Progenitor cell of endocrine pancreas (in vitro differentiated cells): ENCODE results near the gene CTNNA1. TPM values are rescaled to one million over a fixed set of nuclear protein-coding genes. Genes with fewer than 3 reads are reported as not detected.

Experiments used
- DNase-seq: peaks from one replicate; pipeline ENCODE4 v3.0.0; 2021; ENCODE audit warnings: low spot score; ENCODE audit not compliant: unreplicated experiment
- H3K27ac Mint-ChIP-seq: 2 replicates; pipeline ENCODE4 v1.8.0; 2021; ENCODE audit warnings: mild to moderate bottlenecking, moderate library complexity, mixed read lengths
- H3K27me3 Mint-ChIP-seq: 2 replicates; pipeline ENCODE4 v1.8.0; 2021; ENCODE audit warnings: mixed read lengths
- H3K36me3 Mint-ChIP-seq: 2 replicates; pipeline ENCODE4 v1.8.0; 2022; ENCODE audit warnings: mixed read lengths; ENCODE audit not compliant: insufficient read depth
- H3K4me1 Mint-ChIP-seq: 2 replicates; pipeline ENCODE4 v1.8.0; 2021; ENCODE audit warnings: low read depth, mixed read lengths
- H3K4me3 Mint-ChIP-seq: 2 replicates; pipeline ENCODE4 v1.8.0; 2021; ENCODE audit warnings: low read depth, mild to moderate bottlenecking, moderate library complexity, mixed read lengths
- H3K9me3 Mint-ChIP-seq: 2 replicates; pipeline ENCODE4 v1.8.0; 2021; ENCODE audit warnings: low read depth, mixed read lengths
- total RNA-seq: library from RNA; stranded (reverse); gene quantifications from 2 replicates; pipeline ENCODE4 v1.2.1, GENCODE V29; 2021
- TF ChIP-seq, protein P1 (sequence below): fragments of 200-600 bp; sonication (generic); IDR thresholded peaks from one replicate; pipeline ENCODE4 v1.5.0; 2021; ENCODE audit warnings: antibody characterized with exemption, mild to moderate bottlenecking; ENCODE audit not compliant: unreplicated experiment

CTNNA1 gene
- total RNA-seq, 1 donor from 2014 or later: 394 TPM

- H3K27ac Mint-ChIP-seq: peak overlapping the region; percentile 76
Observed at GRCh38 chr5:138790684-138791083, 37.5 kb downstream of the CTNNA1 start.

GRCh38 chr5:138792195-138792790 is 39.1 kb downstream of the CTNNA1 start:
- H3K4me3 Mint-ChIP-seq: no peak overlapping the region
- TF ChIP-seq, protein P1, sequence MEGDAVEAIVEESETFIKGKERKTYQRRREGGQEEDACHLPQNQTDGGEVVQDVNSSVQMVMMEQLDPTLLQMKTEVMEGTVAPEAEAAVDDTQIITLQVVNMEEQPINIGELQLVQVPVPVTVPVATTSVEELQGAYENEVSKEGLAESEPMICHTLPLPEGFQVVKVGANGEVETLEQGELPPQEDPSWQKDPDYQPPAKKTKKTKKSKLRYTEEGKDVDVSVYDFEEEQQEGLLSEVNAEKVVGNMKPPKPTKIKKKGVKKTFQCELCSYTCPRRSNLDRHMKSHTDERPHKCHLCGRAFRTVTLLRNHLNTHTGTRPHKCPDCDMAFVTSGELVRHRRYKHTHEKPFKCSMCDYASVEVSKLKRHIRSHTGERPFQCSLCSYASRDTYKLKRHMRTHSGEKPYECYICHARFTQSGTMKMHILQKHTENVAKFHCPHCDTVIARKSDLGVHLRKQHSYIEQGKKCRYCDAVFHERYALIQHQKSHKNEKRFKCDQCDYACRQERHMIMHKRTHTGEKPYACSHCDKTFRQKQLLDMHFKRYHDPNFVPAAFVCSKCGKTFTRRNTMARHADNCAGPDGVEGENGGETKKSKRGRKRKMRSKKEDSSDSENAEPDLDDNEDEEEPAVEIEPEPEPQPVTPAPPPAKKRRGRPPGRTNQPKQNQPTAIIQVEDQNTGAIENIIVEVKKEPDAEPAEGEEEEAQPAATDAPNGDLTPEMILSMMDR: no peak
- peaks cover 27% of the 10 kb centered on the region for H3K4me1 Mint-ChIP-seq
- no peaks in the 10 kb centered on the region for H3K27me3 Mint-ChIP-seq
- peaks cover 12% of the 10 kb centered on the region for H3K36me3 Mint-ChIP-seq
- DNase-seq: no peak
- H3K27ac Mint-ChIP-seq: peak overlapping the region; percentile 4
- H3K9me3 Mint-ChIP-seq: no peaks in the 10 kb centered on the region

More at GRCh38 chr5:138790684-138791083, 37.5 kb downstream of the CTNNA1 start:
- Mint-ChIP-seq H3K27me3 (no peaks in the 10 kb centered on the region), H3K4me1 (peaks cover 19% of the 10 kb centered on the region), H3K9me3 (no peaks in the 10 kb centered on the region), H3K36me3 (peaks cover 14% of the 10 kb centered on the region), H3K4me3 (no peak overlapping the region)
- TF ChIP-seq, protein P1: no peak
- no peak for DNase-seq

DNA sequence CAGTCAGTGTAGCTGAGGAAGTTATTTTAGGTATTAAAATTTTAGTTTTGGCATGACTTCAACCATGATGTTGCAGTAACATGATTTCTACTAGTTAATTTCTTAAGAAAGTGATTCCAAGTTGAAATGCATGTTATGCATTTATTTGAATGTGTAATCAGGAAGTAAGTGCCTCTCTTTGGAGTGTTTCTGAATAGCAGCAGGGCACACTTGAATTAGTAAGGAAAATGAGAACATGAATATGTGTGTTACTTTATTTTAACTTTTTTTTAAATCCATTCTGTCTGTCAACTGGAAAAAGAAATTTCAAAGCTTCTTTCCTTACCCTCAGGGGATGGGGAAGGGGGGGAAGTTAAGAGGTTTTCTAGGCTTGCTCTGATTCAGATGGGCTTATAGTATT is 40.4 kb downstream of the CTNNA1 start:
- H3K27me3 Mint-ChIP-seq: no peaks in the 10 kb centered on the region
- H3K36me3 Mint-ChIP-seq: peaks cover 17% of the 10 kb centered on the region
- no peaks in the 10 kb centered on the region for H3K9me3 Mint-ChIP-seq
- no peak for DNase-seq
- no peak overlapping the region for H3K27ac Mint-ChIP-seq
- H3K4me1 Mint-ChIP-seq: peaks cover 25% of the 10 kb centered on the region
- no peak overlapping the region for H3K4me3 Mint-ChIP-seq
- TF ChIP-seq, protein P1: no peak

DNA sequence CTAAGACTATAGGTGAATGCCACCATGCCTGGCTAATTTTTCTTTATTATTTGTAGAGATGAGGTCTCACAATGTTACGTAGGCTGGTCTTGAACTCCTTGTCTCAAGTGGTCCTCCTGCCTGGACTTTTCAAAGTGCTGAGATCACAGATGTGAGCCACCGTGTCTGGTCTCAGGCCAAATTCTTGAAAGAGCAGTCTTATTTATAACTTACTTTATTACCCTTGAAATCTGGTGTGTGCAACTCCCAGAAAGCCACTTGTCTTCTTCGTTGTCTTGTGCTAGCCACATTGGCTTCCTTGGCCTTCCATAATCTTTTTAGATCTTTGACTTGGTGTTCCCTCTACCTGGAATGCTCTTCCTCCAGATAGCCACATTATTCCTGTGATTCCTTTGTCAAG is 50.1 kb downstream of the CTNNA1 start:
- peaks cover 42% of the 10 kb centered on the region for H3K36me3 Mint-ChIP-seq

DNA sequence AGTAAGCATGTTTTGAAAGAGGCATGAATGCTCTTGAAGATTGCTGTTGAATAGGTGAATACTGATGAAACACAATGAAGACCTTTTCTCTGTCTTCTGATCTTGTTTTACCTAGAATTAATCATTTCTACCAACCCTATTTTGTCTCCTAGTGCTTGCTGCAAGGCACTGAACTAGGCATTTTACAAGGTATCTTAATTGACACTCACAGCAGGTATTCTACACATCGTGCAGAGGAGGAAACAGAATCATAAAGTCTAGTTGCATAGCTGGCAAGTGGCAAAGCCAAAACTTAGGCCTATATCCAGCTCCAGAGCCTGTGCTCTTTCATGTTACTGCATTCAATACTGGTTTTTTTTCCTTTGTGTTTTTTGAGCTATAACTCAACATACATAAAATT is 50.7 kb downstream of the CTNNA1 start:
- DNase-seq: no peak
- H3K27me3 Mint-ChIP-seq: no peaks in the 10 kb centered on the region
- TF ChIP-seq, protein P1: no peak
- H3K4me3 Mint-ChIP-seq: no peak overlapping the region
- peaks cover 5% of the 10 kb centered on the region for H3K4me1 Mint-ChIP-seq
- no peak overlapping the region for H3K27ac Mint-ChIP-seq
- H3K36me3 Mint-ChIP-seq: peaks cover 40% of the 10 kb centered on the region
- H3K9me3 Mint-ChIP-seq: peaks cover 6% of the 10 kb centered on the region

More for the DNA sequence above, 50.1 kb downstream of the CTNNA1 start:
- Mint-ChIP-seq H3K9me3 (peaks cover 6% of the 10 kb centered on the region), H3K4me3 (no peak overlapping the region), H3K4me1 (peaks cover 5% of the 10 kb centered on the region), H3K27ac (no peak overlapping the region), H3K27me3 (no peaks in the 10 kb centered on the region)
- no peak for DNase-seq
- TF ChIP-seq, protein P1: no peak
